Keratinocyte (primary cell): ENCODE measurements around the gene GRAMD1B. TPM values are rescaled to one million over a fixed set of nuclear protein-coding genes. Genes with fewer than 3 reads are reported as not detected.

Experiments
- DNase-seq: peaks from one replicate; pipeline ENCODE4 v3.0.0-alpha.2; 2011; ENCODE audit warnings: low read depth, missing footprints, low spot score
- FAIRE-seq: peaks from 2 replicates; lab custom pipeline; 2011; peaks lifted over from hg19 to GRCh38; lab: Jason Lieb, UNC
- H2AFZ ChIP-seq: 2 replicates; pipeline ENCODE4 v1.6.0; 2012; ENCODE audit warnings: low read length, control low read depth, inconsistent platforms; ENCODE audit not compliant: control insufficient read depth
- H3K27ac ChIP-seq: 2 replicates; pipeline ENCODE4 v1.5.1; 2011; ENCODE audit warnings: low read length; ENCODE audit not compliant: control insufficient read depth, insufficient read depth
- H3K27me3 ChIP-seq: 3 replicates; pipeline ENCODE4 v1.6.0; 2011; ENCODE audit warnings: low read length; ENCODE audit not compliant: control insufficient read depth, insufficient read depth; ENCODE audit errors: extremely low read depth
- H3K36me3 ChIP-seq, 2 experiments: 2 replicates in 1 of 2; 3 replicates in 1 of 2; pipeline ENCODE4 v1.5.1; 2011; ENCODE audit warnings: low read length in 2 of 2, mild to moderate bottlenecking in 1 of 2; ENCODE audit not compliant: control insufficient read depth in 2 of 2, insufficient read depth in 2 of 2; ENCODE audit errors: extremely low read depth in 1 of 2
- H3K4me1 ChIP-seq: 3 replicates; pipeline ENCODE4 v1.5.1; 2011; ENCODE audit warnings: low read length; ENCODE audit not compliant: control insufficient read depth, insufficient read depth; ENCODE audit errors: extremely low read depth
- H3K4me2 ChIP-seq: 3 replicates; pipeline ENCODE4 v1.6.0; 2011; ENCODE audit warnings: low read depth, low read length; ENCODE audit not compliant: control insufficient read depth, insufficient read depth; ENCODE audit errors: extremely low read depth
- H3K4me3 ChIP-seq, 3 experiments: fragments of 200-600 bp in 1 of 3; sonication (generic) in 1 of 3; 2 replicates in 2 of 3; 3 replicates in 1 of 3; pipeline ENCODE4 v1.5.1; 2011 to 2016; ENCODE audit warnings: low read length in 3 of 3, mild to moderate bottlenecking in 3 of 3, control low read depth in 2 of 3, inconsistent platforms in 1 of 3, low read depth in 1 of 3, mixed read lengths in 1 of 3, mixed run types in 1 of 3, moderate library complexity in 1 of 3; ENCODE audit not compliant: control insufficient read depth in 2 of 3, insufficient read depth in 2 of 3; ENCODE audit errors: extremely low read depth in 1 of 3
- H3K79me2 ChIP-seq: 2 replicates; pipeline ENCODE4 v1.6.0; 2012; ENCODE audit warnings: low read length; ENCODE audit not compliant: control insufficient read depth, insufficient read depth
- H3K9ac ChIP-seq: 3 replicates; pipeline ENCODE4 v1.6.0; 2011; ENCODE audit warnings: low read length; ENCODE audit not compliant: control insufficient read depth, insufficient read depth; ENCODE audit errors: extremely low read depth
- H3K9me1 ChIP-seq: 3 replicates; pipeline ENCODE4 v1.6.0; 2011; ENCODE audit warnings: low read length; ENCODE audit not compliant: control insufficient read depth, insufficient read depth; ENCODE audit errors: extremely low read depth
- H3K9me3 ChIP-seq: 2 replicates; pipeline ENCODE4 v1.5.1; 2012; ENCODE audit warnings: low read depth, low read length; ENCODE audit not compliant: control insufficient read depth
- H4K20me1 ChIP-seq: 3 replicates; pipeline ENCODE4 v1.6.0; 2011; ENCODE audit warnings: low read length; ENCODE audit not compliant: control insufficient read depth, insufficient read depth; ENCODE audit errors: extremely low read depth
- EZH2 ChIP-seq: IDR thresholded peaks from one replicate; pipeline ENCODE4 v1.6.1; 2012; ENCODE audit warnings: inconsistent platforms, mild to moderate bottlenecking, low read length, moderate library complexity
- dilution Hi-C: fragments of 300-500 bp; cut with MboI; formaldehyde crosslinking; loops from one replicate; pipeline ENCODE4 v1.7.0; 2020; ENCODE audit warnings: low sequenced_read_pairs; ENCODE audit not compliant: extremely low pct_ligation_motif_present
- polyA plus RNA-seq, 5 experiments: library from polyadenylated mRNA; depleted of rRNA in 3 of 5; stranded (reverse) in 3 of 5; stranded (forward) in 1 of 5; unstranded in 1 of 5; fragments of >200 nt; gene quantifications; 1 replicate in 1 of 5; 2 replicates in 3 of 5; 3 replicates in 1 of 5; pipeline versions ENCODE4 v1.2.1 to v1.2.3, GENCODE V29; 2011 to 2012; ENCODE audit warnings: missing spikeins in 2 of 5, low read depth in 1 of 5, low replicate concordance in 1 of 5
- TF ChIP-seq, protein P1 (sequence below), 3 experiments: IDR thresholded peaks in 1 of 3; conservative IDR thresholded peaks in 1 of 3; optimal IDR thresholded peaks in 1 of 3; 2 replicates in 2 of 3; 3 replicates in 1 of 3; pipeline versions ENCODE3 to v1.5.1; 2011; ENCODE audit warnings: low read length in 3 of 3, mild to moderate bottlenecking in 3 of 3, moderate library complexity in 2 of 3, control low read depth in 1 of 3, inconsistent platforms in 1 of 3; ENCODE audit not compliant: insufficient read depth in 2 of 3; ENCODE audit errors: extremely low read depth in 1 of 3

GRAMD1B gene
- polyA plus RNA-seq, 1 donor (not counting 4 experiments of a cell fraction or from before 2014, with no cell fraction given): 0.04 TPM

DNA sequence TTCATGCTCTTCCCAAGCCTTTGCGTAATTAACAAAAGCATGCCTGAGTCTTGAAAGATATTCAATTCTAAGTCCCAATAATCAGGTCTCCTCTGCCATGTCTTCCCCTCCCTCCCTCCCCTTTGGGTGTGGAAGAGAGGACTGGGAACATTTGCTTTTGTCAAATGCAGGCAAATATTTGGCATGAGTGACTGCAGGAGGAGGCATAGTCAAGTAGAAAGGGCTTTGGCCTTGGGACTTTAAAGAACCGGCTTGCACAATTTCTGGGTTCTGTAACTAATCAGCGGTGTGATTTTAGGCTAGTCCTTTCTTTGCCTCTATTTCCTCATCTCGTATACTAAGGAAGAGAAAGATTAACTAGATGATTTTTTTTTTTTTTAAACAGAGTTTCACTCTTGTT lies 164.9 kb downstream of the GRAMD1B start:
- no peak for TF ChIP-seq EZH2
- TF ChIP-seq, protein P1, sequence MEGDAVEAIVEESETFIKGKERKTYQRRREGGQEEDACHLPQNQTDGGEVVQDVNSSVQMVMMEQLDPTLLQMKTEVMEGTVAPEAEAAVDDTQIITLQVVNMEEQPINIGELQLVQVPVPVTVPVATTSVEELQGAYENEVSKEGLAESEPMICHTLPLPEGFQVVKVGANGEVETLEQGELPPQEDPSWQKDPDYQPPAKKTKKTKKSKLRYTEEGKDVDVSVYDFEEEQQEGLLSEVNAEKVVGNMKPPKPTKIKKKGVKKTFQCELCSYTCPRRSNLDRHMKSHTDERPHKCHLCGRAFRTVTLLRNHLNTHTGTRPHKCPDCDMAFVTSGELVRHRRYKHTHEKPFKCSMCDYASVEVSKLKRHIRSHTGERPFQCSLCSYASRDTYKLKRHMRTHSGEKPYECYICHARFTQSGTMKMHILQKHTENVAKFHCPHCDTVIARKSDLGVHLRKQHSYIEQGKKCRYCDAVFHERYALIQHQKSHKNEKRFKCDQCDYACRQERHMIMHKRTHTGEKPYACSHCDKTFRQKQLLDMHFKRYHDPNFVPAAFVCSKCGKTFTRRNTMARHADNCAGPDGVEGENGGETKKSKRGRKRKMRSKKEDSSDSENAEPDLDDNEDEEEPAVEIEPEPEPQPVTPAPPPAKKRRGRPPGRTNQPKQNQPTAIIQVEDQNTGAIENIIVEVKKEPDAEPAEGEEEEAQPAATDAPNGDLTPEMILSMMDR (optimal IDR thresholded peaks at IDR 0.05 in 1 of 3, IDR thresholded peaks at IDR 0.05 in 1 of 3, conservative IDR thresholded peaks at IDR 0.05 in 1 of 3; ENCODE audit: extremely low read depth in 1 of 3, insufficient read depth in 2 of 3, low read length in 3 of 3): no peak
- no peak for FAIRE-seq
- DNase-seq: no peak
- H4K20me1 ChIP-seq: no peaks in the 10 kb centered on the region
- dilution Hi-C loops: no loop called here
- H3K27ac ChIP-seq: no peak overlapping the region
- H3K9me1 ChIP-seq: no peaks in the 10 kb centered on the region
- H3K4me1 ChIP-seq: no peaks in the 10 kb centered on the region
- H3K36me3 ChIP-seq: no peaks in the 10 kb centered on the region
- H3K9ac ChIP-seq: no peak overlapping the region
- H3K27me3 ChIP-seq: no peaks in the 10 kb centered on the region
- H3K9me3 ChIP-seq: no peaks in the 10 kb centered on the region
- H3K79me2 ChIP-seq: no peaks in the 10 kb centered on the region
- no peak overlapping the region for H3K4me2 ChIP-seq
- H2AFZ ChIP-seq: no peak overlapping the region
- no peak overlapping the region for H3K4me3 ChIP-seq

DNA sequence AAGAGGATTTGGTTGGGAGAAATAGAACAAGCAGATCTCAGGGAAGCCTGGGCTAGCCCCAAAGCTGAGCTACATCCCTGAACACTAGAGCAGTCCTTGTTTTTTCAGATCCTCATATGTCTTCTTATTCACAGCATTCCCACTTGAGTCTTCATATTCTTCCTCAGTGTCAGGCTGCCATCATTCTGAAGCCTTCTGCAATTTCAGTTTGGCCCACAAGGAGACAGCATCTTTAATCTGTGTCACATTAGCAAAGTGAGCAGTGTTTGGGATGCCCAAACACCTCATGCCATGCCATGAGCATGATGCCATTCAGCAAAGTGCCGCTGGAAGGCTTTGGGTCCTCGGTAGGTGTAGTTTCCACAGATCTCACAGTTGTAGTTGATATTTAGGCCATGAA lies 167.8 kb downstream of the GRAMD1B start:
- no peak overlapping the region for H2AFZ ChIP-seq
- no peaks in the 10 kb centered on the region for H3K4me1 ChIP-seq
- H4K20me1 ChIP-seq: no peaks in the 10 kb centered on the region
- H3K4me2 ChIP-seq: no peak overlapping the region
- no peak for DNase-seq
- no peaks in the 10 kb centered on the region for H3K27me3 ChIP-seq
- H3K9ac ChIP-seq: no peak overlapping the region
- no peaks in the 10 kb centered on the region for H3K9me1 ChIP-seq
- dilution Hi-C loops: no loop called here
- H3K9me3 ChIP-seq: no peaks in the 10 kb centered on the region
- H3K36me3 ChIP-seq: no peaks in the 10 kb centered on the region
- H3K27ac ChIP-seq: no peak overlapping the region
- H3K4me3 ChIP-seq: no peak overlapping the region
- TF ChIP-seq EZH2: no peak
- TF ChIP-seq, protein P1 (optimal IDR thresholded peaks at IDR 0.05 in 1 of 3, IDR thresholded peaks at IDR 0.05 in 1 of 3, conservative IDR thresholded peaks at IDR 0.05 in 1 of 3; ENCODE audit: extremely low read depth in 1 of 3, insufficient read depth in 2 of 3, low read length in 3 of 3): peak in 2 of 3 experiments; percentile 12 to 45
- no peaks in the 10 kb centered on the region for H3K79me2 ChIP-seq
- no peak for FAIRE-seq
